ENCODE measurements around the gene LRRN3. TPM values are rescaled to one million over a fixed set of nuclear protein-coding genes. Genes with fewer than 3 reads are reported as not detected.

LRRN3 gene
- total RNA-seq, 1 experiment from 2014 or later, result 19.3 TPM

- H3K27ac ChIP-seq, result no peak overlapping the region
- no peaks in the 10 kb centered on the region for H3K36me3 ChIP-seq
- H3K4me1 ChIP-seq, result peaks cover 5% of the 10 kb centered on the region
- no peaks in the 10 kb centered on the region for H3K27me3 ChIP-seq
- no peak for DNase-seq
- H3K9me3 ChIP-seq (replicated peaks), result no peaks in the 10 kb centered on the region
- no peak overlapping the region for H3K4me3 ChIP-seq
Measured at GRCh38 chr7:111107579-111107978, 16.7 kb downstream of the LRRN3 start.

GRCh38 chr7:111108000-111108399 lies 17.1 kb downstream of the LRRN3 start:
- Histone ChIP-seq H3K4me1 (peaks cover 9% of the 10 kb centered on the region), H3K4me3 (no peak overlapping the region), H3K9me3 (replicated peaks) (no peaks in the 10 kb centered on the region), H3K27ac (no peak overlapping the region), H3K36me3 (no peaks in the 10 kb centered on the region), H3K27me3 (no peaks in the 10 kb centered on the region)
- DNase-seq, result no peak

- H3K36me3 ChIP-seq, result no peaks in the 10 kb centered on the region
- H3K27ac ChIP-seq, result no peak overlapping the region
- H3K9me3 ChIP-seq (replicated peaks), result no peaks in the 10 kb centered on the region
- DNase-seq, result no peak
- peaks cover 14% of the 10 kb centered on the region for H3K4me1 ChIP-seq
- no peak overlapping the region for H3K4me3 ChIP-seq
- no peaks in the 10 kb centered on the region for H3K27me3 ChIP-seq
Measured at GRCh38 chr7:111108496-111108895, 17.6 kb downstream of the LRRN3 start.

- Histone ChIP-seq H3K27ac (peak overlapping the region; percentile 1; the same call in 1 of the 2 replicates), H3K36me3 (no peaks in the 10 kb centered on the region), H3K9me3 (replicated peaks) (no peaks in the 10 kb centered on the region), H3K4me3 (no peak overlapping the region), H3K4me1 (peaks cover 22% of the 10 kb centered on the region), H3K27me3 (no peaks in the 10 kb centered on the region)
- DNase-seq, result peak in 1 of 2 experiments; percentile 28
Measured at GRCh38 chr7:111112439-111112838, 21.5 kb downstream of the LRRN3 start.

GRCh38 chr7:111113263-111114017 lies 22.5 kb downstream of the LRRN3 start:
- H3K4me3 ChIP-seq, result no peak overlapping the region
- peak overlapping the region; percentile 38 for H3K27ac ChIP-seq
- peaks cover 22% of the 10 kb centered on the region for H3K4me1 ChIP-seq
- H3K36me3 ChIP-seq, result no peaks in the 10 kb centered on the region
- no peaks in the 10 kb centered on the region for H3K9me3 ChIP-seq (replicated peaks)
- no peaks in the 10 kb centered on the region for H3K27me3 ChIP-seq
- peak in 1 of 2 experiments; percentile 49 for DNase-seq

GRCh38 chr7:111115966-111116365 lies 25.0 kb downstream of the LRRN3 start:
- Histone ChIP-seq H3K4me1 (peaks cover 22% of the 10 kb centered on the region), H3K27me3 (no peaks in the 10 kb centered on the region), H3K4me3 (no peak overlapping the region), H3K27ac (no peak overlapping the region), H3K36me3 (no peaks in the 10 kb centered on the region), H3K9me3 (replicated peaks) (no peaks in the 10 kb centered on the region)
- DNase-seq, result no peak

GRCh38 chr7:111126987-111127386 lies 36.1 kb downstream of the LRRN3 start:
- no peaks in the 10 kb centered on the region for H3K27me3 ChIP-seq
- DNase-seq, result no peak
- H3K4me1 ChIP-seq, result no peaks in the 10 kb centered on the region
- no peaks in the 10 kb centered on the region for H3K9me3 ChIP-seq (replicated peaks)
- no peak overlapping the region for H3K4me3 ChIP-seq
- no peak overlapping the region for H3K27ac ChIP-seq
- H3K36me3 ChIP-seq, result peaks cover 5% of the 10 kb centered on the region; the same call in 1 of the 2 replicates

- DNase-seq, result no peak
- Histone ChIP-seq H3K27me3 (no peaks in the 10 kb centered on the region), H3K9me3 (replicated peaks) (no peaks in the 10 kb centered on the region), H3K4me1 (no peaks in the 10 kb centered on the region), H3K4me3 (no peak overlapping the region), H3K27ac (no peak overlapping the region), H3K36me3 (0 out of 2 replicates have a peak, but pooled peaks cover 3% of the 10 kb centered on the region)
Measured at GRCh38 chr7:111129435-111129834, 38.5 kb downstream of the LRRN3 start.

GRCh38 chr7:111132833-111133232 lies 41.9 kb downstream of the LRRN3 start:
- Histone ChIP-seq H3K27me3 (no peaks in the 10 kb centered on the region), H3K4me1 (peaks cover 14% of the 10 kb centered on the region), H3K36me3 (no peaks in the 10 kb centered on the region), H3K27ac (no peak overlapping the region), H3K4me3 (no peak overlapping the region), H3K9me3 (replicated peaks) (0 out of 2 replicates have a peak, but pooled peaks cover 2% of the 10 kb centered on the region)
- no peak for DNase-seq

GRCh38 chr7:111137296-111138192 lies 46.6 kb downstream of the LRRN3 start:
- peaks cover 29% of the 10 kb centered on the region for H3K4me1 ChIP-seq
- no peaks in the 10 kb centered on the region for H3K27me3 ChIP-seq
- H3K36me3 ChIP-seq, result no peaks in the 10 kb centered on the region
- DNase-seq, result peak; percentile 67 to 80
- H3K9me3 ChIP-seq (replicated peaks), result 0 out of 2 replicates have a peak, but pooled peaks cover 2% of the 10 kb centered on the region
- peak overlapping the region; percentile 15 for H3K4me3 ChIP-seq
- H3K27ac ChIP-seq, result peak overlapping the region; percentile 83

- DNase-seq, result peak; percentile 71 to 85
- H3K9me3 ChIP-seq (replicated peaks), result 0 out of 2 replicates have a peak, but pooled peaks cover 2% of the 10 kb centered on the region
- no peaks in the 10 kb centered on the region for H3K36me3 ChIP-seq
- peak overlapping the region; percentile 15 for H3K4me3 ChIP-seq
- H3K4me1 ChIP-seq, result peaks cover 35% of the 10 kb centered on the region
- H3K27me3 ChIP-seq, result no peaks in the 10 kb centered on the region
- peak overlapping the region; percentile 83 for H3K27ac ChIP-seq
Measured at GRCh38 chr7:111138193-111138569, 47.3 kb downstream of the LRRN3 start.

GRCh38 chr7:111138586-111138985 lies 47.7 kb downstream of the LRRN3 start:
- Histone ChIP-seq H3K27me3 (no peaks in the 10 kb centered on the region), H3K4me1 (peaks cover 39% of the 10 kb centered on the region), H3K27ac (peak overlapping the region; percentile 83), H3K36me3 (no peaks in the 10 kb centered on the region), H3K9me3 (replicated peaks) (0 out of 2 replicates have a peak, but pooled peaks cover 2% of the 10 kb centered on the region), H3K4me3 (no peak overlapping the region)
- DNase-seq, result no peak

- no peak overlapping the region for H3K27ac ChIP-seq
- H3K4me3 ChIP-seq, result no peak overlapping the region
- no peaks in the 10 kb centered on the region for H3K27me3 ChIP-seq
- DNase-seq, result no peak
- H3K9me3 ChIP-seq (replicated peaks), result 0 out of 2 replicates have a peak, but pooled peaks cover 2% of the 10 kb centered on the region
- H3K4me1 ChIP-seq, result peaks cover 46% of the 10 kb centered on the region
- H3K36me3 ChIP-seq, result no peaks in the 10 kb centered on the region
Measured at GRCh38 chr7:111140091-111140865, 49.4 kb downstream of the LRRN3 start.

GRCh38 chr7:111145472-111145871 lies 54.5 kb downstream of the LRRN3 start:
- Histone ChIP-seq H3K27ac (no peak overlapping the region), H3K36me3 (no peaks in the 10 kb centered on the region), H3K27me3 (no peaks in the 10 kb centered on the region), H3K4me3 (no peak overlapping the region), H3K4me1 (peaks cover 19% of the 10 kb centered on the region), H3K9me3 (replicated peaks) (no peaks in the 10 kb centered on the region)
- no peak for DNase-seq
